Measurements from ENCODE around the gene OR6C70.
"Not testable (repeated sequence)": the region's sequence is repeated elsewhere in the genome, so short reads cannot be mapped to it uniquely, and the experiment has no call there.

OR6C70 gene

GRCh38 chr12:55492078-55492477 is 22.1 kb upstream of the OR6C70 start, which contains the start of gene OR6C68:
Gene OR6C68, plus strand, starts transcription at chr12:55492378. Its CDS starts 0 bp downstream, at chr12:55492378.
- H3K4me3 ChIP-seq (ENCODE audit: low read depth, low read length): no peak within 1 kb of the TSS
- TF ChIP-seq, protein P1, sequence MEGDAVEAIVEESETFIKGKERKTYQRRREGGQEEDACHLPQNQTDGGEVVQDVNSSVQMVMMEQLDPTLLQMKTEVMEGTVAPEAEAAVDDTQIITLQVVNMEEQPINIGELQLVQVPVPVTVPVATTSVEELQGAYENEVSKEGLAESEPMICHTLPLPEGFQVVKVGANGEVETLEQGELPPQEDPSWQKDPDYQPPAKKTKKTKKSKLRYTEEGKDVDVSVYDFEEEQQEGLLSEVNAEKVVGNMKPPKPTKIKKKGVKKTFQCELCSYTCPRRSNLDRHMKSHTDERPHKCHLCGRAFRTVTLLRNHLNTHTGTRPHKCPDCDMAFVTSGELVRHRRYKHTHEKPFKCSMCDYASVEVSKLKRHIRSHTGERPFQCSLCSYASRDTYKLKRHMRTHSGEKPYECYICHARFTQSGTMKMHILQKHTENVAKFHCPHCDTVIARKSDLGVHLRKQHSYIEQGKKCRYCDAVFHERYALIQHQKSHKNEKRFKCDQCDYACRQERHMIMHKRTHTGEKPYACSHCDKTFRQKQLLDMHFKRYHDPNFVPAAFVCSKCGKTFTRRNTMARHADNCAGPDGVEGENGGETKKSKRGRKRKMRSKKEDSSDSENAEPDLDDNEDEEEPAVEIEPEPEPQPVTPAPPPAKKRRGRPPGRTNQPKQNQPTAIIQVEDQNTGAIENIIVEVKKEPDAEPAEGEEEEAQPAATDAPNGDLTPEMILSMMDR (IDR thresholded peaks at IDR 0.05; ENCODE audit: borderline replicate concordance, insufficient read depth, low read depth, low read length): no peak

- H3K4me3 ChIP-seq (ENCODE audit: low read depth, low read length): not testable (repeated sequence)
These were observed 14.3 kb upstream of the OR6C70 start for GRCh38 chr12:55484284-55484683.

DNA sequence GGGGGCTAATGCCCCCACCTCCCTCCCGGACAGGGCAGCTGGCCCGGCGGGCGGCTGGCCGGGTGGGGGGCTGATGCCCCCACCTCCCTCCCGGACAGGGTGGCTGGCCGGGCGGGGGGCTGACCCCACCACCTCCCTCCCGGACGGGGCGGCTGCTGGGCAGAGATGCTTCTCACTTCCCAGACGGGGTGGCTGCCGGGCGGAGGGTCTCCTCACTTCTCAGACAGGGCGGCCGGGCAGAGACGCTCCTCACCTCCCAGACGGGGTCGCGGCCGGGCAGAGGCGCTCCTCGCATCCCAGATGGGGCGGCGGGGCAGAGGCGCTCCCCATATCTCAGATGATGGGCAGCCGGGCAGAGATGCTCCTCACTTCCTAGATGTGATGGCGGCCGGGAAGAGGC is 9.2 kb upstream of the OR6C70 start:
- H3K4me3 ChIP-seq (ENCODE audit: low read depth, low read length): not testable (repeated sequence)

DNA sequence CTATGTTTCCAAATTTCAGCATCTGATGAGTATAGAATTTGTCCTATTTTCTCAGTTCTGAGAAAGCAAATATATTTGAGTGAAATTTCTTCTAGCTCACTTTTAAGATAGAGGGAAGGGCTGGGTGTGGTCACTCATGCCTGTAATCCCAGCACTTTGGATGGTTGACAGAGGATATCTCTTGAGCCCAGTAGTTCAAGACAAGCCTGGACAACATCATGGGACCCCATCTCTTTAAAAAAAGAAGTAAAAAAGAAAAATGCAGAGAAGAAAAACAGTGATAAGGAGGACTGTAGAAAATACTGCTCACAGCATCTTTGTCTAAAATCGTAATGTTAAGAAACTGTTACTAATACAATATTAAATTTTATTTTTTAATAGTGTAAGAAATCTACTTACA is 2.3 kb upstream of the OR6C70 start:
- TF ChIP-seq, protein P1 (IDR thresholded peaks at IDR 0.05; ENCODE audit: borderline replicate concordance, insufficient read depth, low read depth, low read length): no peak
- no peak overlapping the region for H3K4me3 ChIP-seq (ENCODE audit: low read depth, low read length)

DNA sequence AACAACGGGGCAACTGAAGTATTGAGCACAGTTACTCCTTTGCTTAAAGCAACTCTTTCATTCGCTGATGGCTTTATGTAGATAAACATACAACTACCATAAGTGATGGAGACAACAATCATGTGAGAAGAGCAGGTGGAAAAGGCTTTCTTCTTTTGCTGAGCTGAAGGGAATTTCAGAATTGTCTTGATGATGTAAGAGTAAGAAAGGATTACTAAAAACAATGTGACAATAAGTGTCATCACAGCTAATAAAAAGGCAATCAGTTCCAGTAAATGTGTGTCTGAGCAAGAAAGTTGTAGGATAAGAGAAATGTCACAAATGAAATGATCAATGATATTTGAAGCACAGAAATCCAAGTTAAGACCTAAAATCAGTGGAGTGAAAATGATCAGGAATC is 647 bp downstream of the OR6C70 start:
- H3K4me3 ChIP-seq (ENCODE audit: low read depth, low read length): no peak overlapping the region
- TF ChIP-seq, protein P1 (IDR thresholded peaks at IDR 0.05; ENCODE audit: borderline replicate concordance, insufficient read depth, low read depth, low read length): no peak

DNA sequence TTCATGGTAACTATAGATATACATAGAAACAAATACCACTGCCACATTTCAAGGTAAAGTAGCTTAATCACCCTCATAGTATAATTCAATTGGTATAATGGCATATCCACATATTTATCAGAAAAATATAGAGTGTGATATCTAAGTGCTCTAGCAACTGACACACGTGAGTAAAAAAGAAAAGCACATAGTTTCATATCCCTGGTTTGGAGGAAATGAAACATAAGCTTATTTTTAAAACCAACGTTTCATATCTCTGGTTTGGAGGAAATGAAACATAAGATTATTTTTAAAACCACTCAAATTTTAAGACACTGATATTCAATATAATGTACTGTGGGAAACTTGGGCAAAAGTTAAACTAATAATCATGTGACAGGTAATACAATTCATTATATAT is 2.1 kb downstream of the OR6C70 start:
- TF ChIP-seq, protein P1 (IDR thresholded peaks at IDR 0.05; ENCODE audit: borderline replicate concordance, insufficient read depth, low read depth, low read length): no peak
- H3K4me3 ChIP-seq (ENCODE audit: low read depth, low read length): no peak overlapping the region

- not testable (repeated sequence) for H3K4me3 ChIP-seq (ENCODE audit: low read depth, low read length)
These were observed 5.0 kb downstream of the OR6C70 start for GRCh38 chr12:55464926-55465325.

DNA sequence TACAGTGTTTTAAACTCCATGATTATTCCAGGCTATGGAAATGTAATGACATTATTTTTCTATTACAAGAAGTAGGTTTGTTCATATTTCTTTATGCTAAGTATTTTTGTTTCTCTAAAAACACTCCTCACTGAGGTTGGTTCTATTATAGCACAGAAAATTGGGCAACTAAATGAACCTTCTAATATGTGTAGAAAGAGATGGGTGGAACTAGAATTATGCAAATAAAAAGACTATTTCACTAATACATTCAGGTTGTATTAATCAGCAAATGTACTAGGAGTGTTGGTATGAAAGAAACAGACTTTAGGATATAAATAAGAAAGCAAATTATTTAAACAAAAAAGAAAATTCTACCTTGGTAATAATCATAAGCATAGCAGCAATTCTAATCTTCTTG is 21.1 kb downstream of the OR6C70 start:
- TF ChIP-seq, protein P1 (IDR thresholded peaks at IDR 0.05; ENCODE audit: borderline replicate concordance, insufficient read depth, low read depth, low read length): no peak
- no peak overlapping the region for H3K4me3 ChIP-seq (ENCODE audit: low read depth, low read length)

DNA sequence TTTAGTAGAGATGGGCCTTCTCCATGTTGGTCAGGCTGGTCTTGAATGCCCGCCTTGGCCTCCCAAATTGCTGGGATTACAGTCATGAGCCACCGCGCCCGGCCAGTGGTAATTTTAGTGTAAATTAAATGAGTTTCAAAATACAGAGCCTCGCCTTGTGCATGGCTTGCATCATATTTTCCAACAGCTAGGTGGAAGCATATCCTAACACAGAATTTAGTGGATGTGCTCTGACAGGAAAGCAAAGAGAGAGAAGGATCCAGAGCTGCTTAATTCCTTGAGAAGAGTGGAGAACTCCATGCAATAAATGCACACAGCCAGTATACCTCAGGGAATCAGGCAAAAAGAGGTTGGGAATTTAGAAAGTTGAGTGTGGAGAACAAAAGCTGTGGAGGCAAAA is 23.6 kb downstream of the OR6C70 start:
- TF ChIP-seq, protein P1 (IDR thresholded peaks at IDR 0.05; ENCODE audit: borderline replicate concordance, insufficient read depth, low read depth, low read length): no peak
- no peak overlapping the region for H3K4me3 ChIP-seq (ENCODE audit: low read depth, low read length)
